Forelimb muscle (tissue), 1 donor: ENCODE results near the gene DGCR2. TPM values are rescaled to one million over a fixed set of nuclear protein-coding genes. Genes with fewer than 3 reads are reported as not detected.
"Not testable (repeated sequence)": the region's sequence is repeated elsewhere in the genome, so short reads cannot be mapped to it uniquely, and the experiment has no call there.

Experiments used
- DNase-seq: peaks from one replicate; pipeline ENCODE4 v3.0.0-alpha.2; 2013; ENCODE audit warnings: low read depth
- polyA plus RNA-seq: library from polyadenylated mRNA; unstranded; fragments of 120-200 nt; gene quantifications from one replicate; pipeline ENCODE4 v1.2.1, GENCODE V29; 2013; ENCODE audit not compliant: insufficient read length

The DGCR2 gene
- polyA plus RNA-seq, 1 donor = 44.3 TPM

- not testable (repeated sequence) for DNase-seq
These were observed 38.1 kb downstream of the DGCR2 start for GRCh38 chr22:19084126-19084525.

GRCh38 chr22:19082793-19083192, 39.4 kb downstream of the DGCR2 start:
- no peak for DNase-seq

GRCh38 chr22:19082101-19082500, 40.1 kb downstream of the DGCR2 start:
- no peak for DNase-seq

GRCh38 chr22:19081351-19081750, 40.9 kb downstream of the DGCR2 start:
- no peak for DNase-seq

GRCh38 chr22:19080853-19081252, 41.4 kb downstream of the DGCR2 start:
- DNase-seq = no peak

GRCh38 chr22:19079691-19080090, 42.5 kb downstream of the DGCR2 start:
- DNase-seq = no peak

GRCh38 chr22:19075404-19075803, 46.8 kb downstream of the DGCR2 start:
- no peak for DNase-seq

- not testable (repeated sequence) for DNase-seq
These were observed 49.4 kb downstream of the DGCR2 start for GRCh38 chr22:19072853-19073252.

- DNase-seq = no peak
These were observed 51.6 kb downstream of the DGCR2 start for GRCh38 chr22:19070397-19071169.

GRCh38 chr22:19069451-19069850, 52.8 kb downstream of the DGCR2 start:
- no peak for DNase-seq

GRCh38 chr22:19068784-19069271, 53.4 kb downstream of the DGCR2 start:
- no peak for DNase-seq

- no peak for DNase-seq
These were observed 54.4 kb downstream of the DGCR2 start for GRCh38 chr22:19067696-19068348.

GRCh38 chr22:19066531-19067271, 55.5 kb downstream of the DGCR2 start:
- no peak for DNase-seq

GRCh38 chr22:19065929-19066328, 56.3 kb downstream of the DGCR2 start:
- no peak for DNase-seq

- DNase-seq = no peak
These were observed 56.8 kb downstream of the DGCR2 start for GRCh38 chr22:19065298-19065859.

GRCh38 chr22:19064354-19065054, 57.7 kb downstream of the DGCR2 start:
- no peak for DNase-seq

- no peak for DNase-seq
These were observed 58.4 kb downstream of the DGCR2 start for GRCh38 chr22:19063581-19064353.

GRCh38 chr22:19062943-19063308, 59.3 kb downstream of the DGCR2 start:
- no peak for DNase-seq

- DNase-seq = no peak
These were observed 59.9 kb downstream of the DGCR2 start for GRCh38 chr22:19062139-19062942.
